Sigmoid colon (tissue), 7 donors: ENCODE results near the gene PDE4D. TPM values are rescaled to one million over a fixed set of nuclear protein-coding genes. Genes with fewer than 3 reads are reported as not detected.

ENCODE experiments used
- DNase-seq: peaks from one replicate; pipeline ENCODE4 v3.0.0-alpha.2; 2019
- H3K27ac ChIP-seq, 4 donors: fragments of 200-600 bp; sonication (generic); one replicate each; pipeline ENCODE4 v1.5.1; 2016 to 2019; ENCODE audit warnings: mild to moderate bottlenecking in 1 of 4
- H3K27me3 ChIP-seq, 3 donors: fragments of 200-600 bp; sonication (generic); one replicate each; pipeline ENCODE4 v1.5.1; 2019; ENCODE audit warnings: mild to moderate bottlenecking in 1 of 3
- H3K36me3 ChIP-seq, 4 donors: fragments of 200-600 bp; sonication (generic); one replicate each; pipeline ENCODE4 v1.5.1; 2016 to 2019
- H3K4me1 ChIP-seq, 4 donors: fragments of 200-600 bp; sonication (generic); one replicate each; pipeline ENCODE4 v1.5.1; 2017 to 2019
- H3K4me3 ChIP-seq, 4 donors: fragments of 200-600 bp; sonication (generic); one replicate each; pipeline ENCODE4 v1.5.1; 2017 to 2019; ENCODE audit warnings: mild to moderate bottlenecking in 2 of 4, moderate library complexity in 1 of 4
- H3K9me3 ChIP-seq, 4 donors: fragments of 200-600 bp in 3 of 4; sonication (generic) in 3 of 4; one replicate each; pipeline versions ENCODE4 v1.5.1 to v1.6.1; 2013 to 2019
- CTCF ChIP-seq, 4 experiments: fragments of 450-650 bp in 3 of 4; fragments of 200-600 bp in 1 of 4; IDR thresholded peaks; one replicate each; pipeline ENCODE4 v1.5.1; 2016 to 2019; ENCODE audit warnings: antibody characterized with exemption in 4 of 4, mild to moderate bottlenecking in 3 of 4, moderate library complexity in 2 of 4
- EP300 ChIP-seq, 4 donors: sonication (generic); formaldehyde crosslinking; IDR thresholded peaks; one replicate each; pipeline ENCODE4 v1.6.1; 2017; ENCODE audit warnings: antibody characterized with exemption in 4 of 4
- POLR2A ChIP-seq, 2 donors: fragments of 450-650 bp; IDR thresholded peaks; one replicate each; pipeline ENCODE4 v1.6.1; 2016; ENCODE audit warnings: antibody characterized with exemption in 2 of 2, mild to moderate bottlenecking in 2 of 2, moderate library complexity in 2 of 2
- POLR2AphosphoS5 ChIP-seq, 4 donors: sonication (generic); formaldehyde crosslinking; IDR thresholded peaks; one replicate each; pipeline ENCODE4 v1.6.1; 2017; ENCODE audit warnings: antibody characterized with exemption in 4 of 4
- WGBS, 2 donors: extraction: QIAGEN DNeasy Blood & Tissue Kit; methylation state at CpG; one replicate each; pipeline ENCODE4 v1.1.7; 2013; 5-methylcytosine and 5-hydroxymethylcytosine counted together
- intact Hi-C: fragments of 100-400 bp; cut with DNase I; formaldehyde crosslinking; loops from one replicate; pipeline ENCODE4 v1.15.1; 2023
- polyA plus RNA-seq, 3 donors: library from polyadenylated mRNA; stranded (reverse); fragments of 200-250 nt; gene quantifications; one replicate each; pipeline ENCODE4 v1.2.3, GENCODE V29; 2013
- total RNA-seq, 4 donors: library from RNA; depleted of rRNA; stranded (reverse); fragments of >200 nt; gene quantifications; one replicate each; pipeline ENCODE4 v1.1.0, GENCODE V29; 2016
- donor health status: healthy with polysubstance abuse.
- donor health status: Bipolar disorder and iron deficiency.
- donor health status: healthy.

The PDE4D gene
- total and polyA plus RNA-seq, 7 donors: 6.0 to 289 (median 169) TPM

DNA sequence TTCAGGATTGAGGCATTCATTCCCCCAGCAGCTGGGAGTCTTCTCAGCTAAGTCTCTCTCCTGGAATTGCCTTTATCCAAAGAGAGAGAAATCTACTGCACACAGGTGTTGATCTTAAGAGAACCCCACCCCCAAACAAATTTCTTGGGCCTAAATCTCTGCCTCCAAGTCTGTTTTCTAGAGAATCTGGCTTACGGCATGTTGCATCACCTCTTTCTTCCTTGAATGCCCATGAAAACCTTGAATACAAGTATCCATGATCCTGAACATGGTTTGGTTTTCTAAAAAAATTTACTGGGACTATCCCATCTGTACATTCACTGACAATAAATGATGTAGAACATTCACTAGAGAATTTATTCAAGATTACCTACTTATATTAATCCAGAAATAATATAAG is 401.6 kb downstream of the PDE4D start:
- Histone ChIP-seq H3K9me3 (no peaks in the 10 kb centered on the region), H3K4me1 (peaks cover 0 to 24% (median 18%) of the 10 kb centered on the region in 4 donors), H3K4me3 (no peak overlapping the region), H3K27ac (no peak overlapping the region), H3K36me3 (no peaks in the 10 kb centered on the region), H3K27me3 (no peaks in the 10 kb centered on the region)
- TF ChIP-seq CTCF (IDR thresholded peaks at IDR 0.05) (no peak), EP300 (IDR thresholded peaks at IDR 0.05) (no peak), POLR2A (IDR thresholded peaks at IDR 0.05) (no peak), POLR2AphosphoS5 (IDR thresholded peaks at IDR 0.05) (no peak)
- intact Hi-C loops: no loop called here
- 96 to 97% methylated on average over 1 of the region's 1 CpG for WGBS, 2 donors
- no peak for DNase-seq

GRCh38 chr5:59489551-59489950 is 404.0 kb downstream of the PDE4D start:
- H3K4me1 ChIP-seq: peaks cover 0 to 48% (median 31%) of the 10 kb centered on the region in 4 donors
- no peaks in the 10 kb centered on the region for H3K27me3 ChIP-seq
- no peak for DNase-seq
- H3K9me3 ChIP-seq: no peaks in the 10 kb centered on the region
- H3K27ac ChIP-seq: peak overlapping the region in 1 of 4 donors; percentile 64
- H3K4me3 ChIP-seq: no peak overlapping the region
- H3K36me3 ChIP-seq: no peaks in the 10 kb centered on the region
- WGBS, 2 donors: 95 to 97% methylated on average over 1 of the region's 1 CpG
- no peak for TF ChIP-seq POLR2AphosphoS5 (IDR thresholded peaks at IDR 0.05)
- no peak for TF ChIP-seq CTCF (IDR thresholded peaks at IDR 0.05)
- TF ChIP-seq EP300 (IDR thresholded peaks at IDR 0.05): no peak
- intact Hi-C loops: no loop called here

- intact Hi-C loops: no loop called here
- H3K36me3 ChIP-seq: no peaks in the 10 kb centered on the region
- H3K27ac ChIP-seq: peak overlapping the region in 3 of 4 donors; percentile 20 to 64 (median 47)
- no peaks in the 10 kb centered on the region for H3K9me3 ChIP-seq
- H3K27me3 ChIP-seq: no peaks in the 10 kb centered on the region
- 73 to 86% methylated on average over 7 of the region's 7 CpGs for WGBS, 2 donors
- no peak for DNase-seq
- peaks cover 0 to 61% (median 39%) of the 10 kb centered on the region in 4 donors for H3K4me1 ChIP-seq
- H3K4me3 ChIP-seq: no peak overlapping the region
- TF ChIP-seq POLR2AphosphoS5 (IDR thresholded peaks at IDR 0.05) (no peak), CTCF (IDR thresholded peaks at IDR 0.05) (no peak), EP300 (IDR thresholded peaks at IDR 0.05) (no peak), POLR2A (IDR thresholded peaks at IDR 0.05) (no peak)
Observed at GRCh38 chr5:59487772-59488729, 405.5 kb downstream of the PDE4D start.

DNA sequence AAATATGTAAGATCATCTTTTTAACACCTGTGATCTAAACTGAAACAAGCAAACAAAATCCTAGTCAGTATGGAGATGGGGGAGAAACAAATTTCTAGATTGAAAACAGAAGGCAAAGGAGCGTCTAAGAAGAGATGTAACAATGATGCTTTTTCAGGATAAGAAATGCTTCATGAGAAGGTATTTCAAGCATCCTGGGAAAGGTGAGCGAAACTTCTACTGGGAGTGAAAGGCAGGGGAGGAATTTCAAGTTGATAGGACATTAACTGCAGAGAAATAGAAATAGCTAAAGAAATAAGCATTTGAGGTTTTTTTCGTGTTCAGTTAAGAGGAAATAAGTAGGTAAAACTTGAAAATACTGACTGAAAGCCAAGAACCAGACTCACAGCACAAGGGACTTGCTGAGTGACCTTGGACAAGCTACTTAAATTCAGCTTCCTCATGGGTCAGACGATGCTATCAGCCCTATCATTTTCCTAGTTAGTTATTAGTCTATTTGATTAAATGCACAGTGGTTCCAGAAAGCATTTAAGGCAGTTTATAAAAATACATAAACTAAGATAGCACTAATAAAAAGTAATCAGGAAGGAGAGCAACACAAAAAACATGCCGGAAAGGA is 406.3 kb downstream of the PDE4D start:
- Histone ChIP-seq H3K4me1 (peaks cover 0 to 61% (median 39%) of the 10 kb centered on the region in 4 donors), H3K27ac (peak overlapping the region in 3 of 4 donors; percentile 20 to 64 (median 47)), H3K4me3 (no peak overlapping the region), H3K9me3 (no peaks in the 10 kb centered on the region), H3K27me3 (no peaks in the 10 kb centered on the region), H3K36me3 (no peaks in the 10 kb centered on the region)
- intact Hi-C loops: no loop called here
- WGBS, 2 donors: 79 to 81% methylated on average over 5 of the region's 5 CpGs
- DNase-seq: no peak
- no peak for TF ChIP-seq POLR2AphosphoS5 (IDR thresholded peaks at IDR 0.05)
- TF ChIP-seq CTCF (IDR thresholded peaks at IDR 0.05): no peak
- TF ChIP-seq EP300 (IDR thresholded peaks at IDR 0.05): no peak
- TF ChIP-seq POLR2A (IDR thresholded peaks at IDR 0.05): no peak
